Naive B cell (primary cell): ENCODE data around the gene ARHGAP10. TPM values are rescaled to one million over a fixed set of nuclear protein-coding genes. Genes with fewer than 3 reads are reported as not detected.

Experiments
- ATAC-seq, 2 donors: fragments of 150-1000 bp; cut with Tn5 transposase; 2 replicates each; pipeline ENCODE4 v1.10.0; 2021; ENCODE audit warnings: low read depth in 2 of 2, mild to moderate bottlenecking in 2 of 2, moderate library complexity in 2 of 2
- DNase-seq: peaks from one replicate; pipeline ENCODE4 v3.0.0; 2022
- H3K27ac Mint-ChIP-seq, 6 donors: one replicate each; pipeline ENCODE4 v1.8.0; 2020 to 2022; ENCODE audit warnings: mild to moderate bottlenecking in 6 of 6, mixed read lengths in 6 of 6, moderate library complexity in 5 of 6, inconsistent platforms in 2 of 6
- H3K27me3 Mint-ChIP-seq, 3 donors: one replicate each; pipeline ENCODE4 v1.8.0; 2021 to 2022; ENCODE audit warnings: mixed read lengths in 3 of 3, mild to moderate bottlenecking in 1 of 3
- H3K36me3 Mint-ChIP-seq, 2 donors: one replicate each; pipeline ENCODE4 v1.8.0; 2020 to 2022; ENCODE audit warnings: mixed read lengths in 2 of 2, inconsistent platforms in 1 of 2, mild to moderate bottlenecking in 1 of 2
- H3K4me1 Mint-ChIP-seq, 3 donors: one replicate each; pipeline ENCODE4 v1.8.0; 2020 to 2022; ENCODE audit warnings: mixed read lengths in 3 of 3, inconsistent platforms in 1 of 3, mild to moderate bottlenecking in 1 of 3, moderate library complexity in 1 of 3
- H3K4me3 Mint-ChIP-seq, 8 donors: one replicate each; pipeline ENCODE4 v1.8.0; 2020 to 2022; ENCODE audit warnings: mild to moderate bottlenecking in 8 of 8, mixed read lengths in 8 of 8, moderate library complexity in 8 of 8, inconsistent platforms in 2 of 8
- H3K9me3 Mint-ChIP-seq, 7 donors: one replicate each; pipeline ENCODE4 v1.8.0; 2020 to 2022; ENCODE audit warnings: mixed read lengths in 7 of 7, mild to moderate bottlenecking in 5 of 7, inconsistent platforms in 2 of 7, moderate library complexity in 1 of 7
- polyA plus RNA-seq, 6 donors: library from polyadenylated mRNA; unstranded; fragments of 300-500 nt; fragmentation: Illumina TruSeq; gene quantifications; one replicate each; pipeline ENCODE4 v1.2.3, GENCODE V29; 2021; ENCODE audit warnings: low read depth in 6 of 6

ARHGAP10 gene
- polyA plus RNA-seq, 6 donors from 2014 or later = 0.26 TPM; not detected in 5

DNA sequence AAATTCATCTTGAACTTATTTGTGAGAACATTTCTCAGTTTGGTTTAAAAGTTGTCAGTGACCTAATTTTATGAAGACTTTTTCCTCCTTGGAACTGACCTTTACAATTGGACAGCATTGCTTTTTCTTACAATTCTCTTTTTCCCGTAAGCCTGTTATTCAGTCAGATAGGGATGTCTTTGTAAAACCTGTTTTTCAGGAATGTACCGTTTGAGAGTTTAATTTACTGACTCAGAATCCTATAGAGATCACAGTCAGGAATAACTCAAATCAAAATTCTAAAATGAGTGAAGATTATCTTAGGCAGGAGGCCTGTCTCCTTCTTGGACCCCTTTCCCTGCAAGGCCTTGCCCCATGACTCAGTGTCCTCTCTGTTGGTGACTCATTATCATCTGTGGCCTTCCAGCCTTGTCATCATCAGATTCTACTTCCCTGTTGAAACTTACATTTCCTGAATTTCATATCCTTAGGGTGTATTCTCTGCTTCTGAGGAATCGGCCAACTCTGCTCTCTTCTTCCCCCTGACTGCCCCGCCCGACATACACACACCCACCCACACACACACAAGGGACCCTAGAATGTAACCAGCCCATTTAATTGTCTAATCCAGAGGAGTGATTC lies 99.8 kb downstream of the ARHGAP10 start:
- peaks cover 0 to 5% (median 0%) of the 10 kb centered on the region in 7 donors for H3K9me3 Mint-ChIP-seq
- no peak for ATAC-seq
- H3K36me3 Mint-ChIP-seq = no peaks in the 10 kb centered on the region
- no peak for DNase-seq
- no peak overlapping the region for H3K4me3 Mint-ChIP-seq
- H3K27ac Mint-ChIP-seq = no peak overlapping the region
- H3K27me3 Mint-ChIP-seq = peaks cover 0 to 7% (median 0%) of the 10 kb centered on the region in 3 donors
- no peaks in the 10 kb centered on the region for H3K4me1 Mint-ChIP-seq

DNA sequence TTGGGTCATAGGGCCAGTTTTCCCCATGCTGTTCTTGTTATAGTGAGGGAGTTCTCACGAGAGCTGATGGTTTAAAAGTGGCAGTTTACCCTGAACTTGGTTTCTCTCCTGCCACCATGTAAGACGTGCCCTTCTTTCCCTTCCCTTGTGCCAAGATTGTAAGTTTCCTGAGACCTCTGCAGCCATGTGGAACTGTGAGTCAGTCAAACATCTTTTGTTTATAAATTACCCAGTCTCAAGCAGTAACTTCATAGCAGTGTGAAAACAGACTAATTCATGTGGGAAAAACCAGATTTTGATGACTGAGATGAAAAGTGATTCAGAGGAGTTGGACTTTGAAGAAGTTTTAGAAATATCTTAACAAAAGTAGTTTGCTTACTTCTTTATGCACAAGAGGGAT lies 101.4 kb downstream of the ARHGAP10 start:
- Mint-ChIP-seq H3K4me1 (no peaks in the 10 kb centered on the region), H3K4me3 (no peak overlapping the region), H3K27me3 (peaks cover 0 to 7% (median 0%) of the 10 kb centered on the region in 3 donors), H3K9me3 (peaks cover 0 to 5% (median 0%) of the 10 kb centered on the region in 7 donors), H3K36me3 (no peaks in the 10 kb centered on the region), H3K27ac (no peak overlapping the region)
- no peak for DNase-seq
- no peak for ATAC-seq

DNA sequence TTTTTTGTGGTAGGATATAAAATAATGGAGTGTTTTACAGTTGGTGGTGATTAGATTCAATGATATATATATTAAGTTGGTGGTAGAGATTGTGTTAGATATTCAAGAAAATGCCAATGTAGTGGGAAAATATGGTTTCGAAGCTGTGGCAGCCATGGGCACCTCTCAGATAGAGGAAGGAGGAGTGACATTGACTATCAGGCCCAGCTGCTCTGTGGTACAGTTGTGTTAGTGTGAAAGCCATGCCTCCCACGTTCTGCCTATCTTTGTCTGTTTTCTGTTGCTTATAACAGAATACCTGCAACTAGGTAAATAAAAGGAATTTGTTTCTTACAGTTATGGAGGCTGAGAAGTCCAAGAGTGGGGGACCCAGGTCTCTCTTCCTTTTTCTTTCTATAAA lies 101.9 kb downstream of the ARHGAP10 start:
- Mint-ChIP-seq H3K36me3 (no peaks in the 10 kb centered on the region), H3K9me3 (peaks cover 0 to 5% (median 0%) of the 10 kb centered on the region in 7 donors), H3K27me3 (peaks cover 0 to 7% (median 0%) of the 10 kb centered on the region in 3 donors), H3K4me1 (no peaks in the 10 kb centered on the region), H3K4me3 (no peak overlapping the region), H3K27ac (no peak overlapping the region)
- DNase-seq = no peak
- ATAC-seq = no peak

- peak overlapping the region in 1 of 6 donors; percentile 22 for H3K27ac Mint-ChIP-seq
- H3K36me3 Mint-ChIP-seq = no peaks in the 10 kb centered on the region
- H3K4me1 Mint-ChIP-seq = no peaks in the 10 kb centered on the region
- H3K9me3 Mint-ChIP-seq = peaks cover 0 to 5% (median 0%) of the 10 kb centered on the region in 7 donors
- H3K4me3 Mint-ChIP-seq = no peak overlapping the region
- DNase-seq = no peak
- peaks cover 0 to 7% (median 0%) of the 10 kb centered on the region in 3 donors for H3K27me3 Mint-ChIP-seq
- ATAC-seq = no peak
These were observed 102.6 kb downstream of the ARHGAP10 start for GRCh38 chr4:147834480-147834879.

GRCh38 chr4:147836807-147837206 lies 104.9 kb downstream of the ARHGAP10 start:
- DNase-seq (no peak), ATAC-seq (no peak)
- H3K27me3 Mint-ChIP-seq = peaks cover 0 to 5% (median 0%) of the 10 kb centered on the region in 3 donors
- no peaks in the 10 kb centered on the region for H3K4me1 Mint-ChIP-seq
- H3K4me3 Mint-ChIP-seq = no peak overlapping the region
- H3K9me3 Mint-ChIP-seq = peaks cover 0 to 5% (median 0%) of the 10 kb centered on the region in 7 donors
- H3K36me3 Mint-ChIP-seq = no peaks in the 10 kb centered on the region
- no peak overlapping the region for H3K27ac Mint-ChIP-seq

DNA sequence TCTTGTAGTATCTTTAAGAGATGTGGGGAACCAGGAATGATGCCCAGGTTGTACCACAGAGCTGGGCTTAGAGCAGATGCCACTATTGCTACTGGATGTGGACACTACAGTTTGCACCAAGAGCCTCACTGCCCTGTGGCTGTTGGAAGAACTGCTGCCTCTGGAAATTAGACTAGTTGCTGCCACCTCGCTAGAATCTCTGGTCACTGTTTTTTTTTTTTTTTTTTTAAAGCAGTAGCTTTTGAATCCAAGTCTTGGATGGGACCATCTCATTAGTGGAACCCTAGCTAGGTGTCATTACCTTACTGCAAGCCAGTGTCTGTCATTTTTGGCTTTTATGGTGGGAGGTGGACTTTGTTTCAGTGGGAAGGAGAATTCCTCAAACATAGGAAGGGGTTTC lies 105.5 kb downstream of the ARHGAP10 start:
- Mint-ChIP-seq H3K9me3 (peaks cover 0 to 5% (median 0%) of the 10 kb centered on the region in 7 donors), H3K36me3 (no peaks in the 10 kb centered on the region), H3K4me1 (no peaks in the 10 kb centered on the region)

GRCh38 chr4:147837854-147838253 lies 106.0 kb downstream of the ARHGAP10 start:
- no peaks in the 10 kb centered on the region for H3K27me3 Mint-ChIP-seq
- no peaks in the 10 kb centered on the region for H3K36me3 Mint-ChIP-seq
- DNase-seq = no peak
- H3K4me1 Mint-ChIP-seq = no peaks in the 10 kb centered on the region
- H3K27ac Mint-ChIP-seq = no peak overlapping the region
- H3K4me3 Mint-ChIP-seq = no peak overlapping the region
- H3K9me3 Mint-ChIP-seq = peaks cover 0 to 5% (median 0%) of the 10 kb centered on the region in 7 donors
- ATAC-seq = no peak

More for the DNA sequence above, 105.5 kb downstream of the ARHGAP10 start:
- DNase-seq (no peak), ATAC-seq (no peak)
- H3K27ac Mint-ChIP-seq = no peak overlapping the region
- no peak overlapping the region for H3K4me3 Mint-ChIP-seq
- H3K27me3 Mint-ChIP-seq = no peaks in the 10 kb centered on the region

GRCh38 chr4:147839200-147839599 lies 107.3 kb downstream of the ARHGAP10 start:
- no peaks in the 10 kb centered on the region for H3K4me1 Mint-ChIP-seq
- H3K27me3 Mint-ChIP-seq = no peaks in the 10 kb centered on the region
- H3K4me3 Mint-ChIP-seq = no peak overlapping the region
- H3K27ac Mint-ChIP-seq = no peak overlapping the region
- H3K9me3 Mint-ChIP-seq = peaks cover 0 to 5% (median 0%) of the 10 kb centered on the region in 7 donors
- ATAC-seq (no peak), DNase-seq (no peak)
- H3K36me3 Mint-ChIP-seq = no peaks in the 10 kb centered on the region

DNA sequence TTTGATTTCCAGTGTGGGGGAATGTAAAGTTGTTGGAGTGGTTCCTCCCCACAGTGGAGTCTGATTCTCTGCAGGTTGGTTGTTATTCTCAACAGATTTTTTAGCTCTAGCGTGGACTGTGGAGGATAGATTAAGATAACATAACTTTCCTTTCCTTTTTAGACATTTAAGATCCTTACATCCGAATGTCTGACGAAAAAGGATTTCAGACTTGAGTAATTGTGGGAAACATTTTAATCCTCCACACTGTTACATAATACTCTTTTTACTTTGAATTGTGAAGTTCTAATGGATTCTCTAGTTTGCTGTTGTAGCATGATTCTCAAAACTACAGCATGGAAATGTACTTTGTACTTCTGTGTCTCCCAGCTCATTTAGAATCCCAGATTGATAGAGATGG lies 107.8 kb downstream of the ARHGAP10 start:
- Mint-ChIP-seq H3K36me3 (no peaks in the 10 kb centered on the region), H3K4me3 (no peak overlapping the region), H3K27ac (no peak overlapping the region), H3K9me3 (peaks cover 0 to 3% (median 0%) of the 10 kb centered on the region in 7 donors), H3K4me1 (no peaks in the 10 kb centered on the region), H3K27me3 (no peaks in the 10 kb centered on the region)
- no peak for DNase-seq
- no peak for ATAC-seq

- H3K4me1 Mint-ChIP-seq = no peaks in the 10 kb centered on the region
- H3K4me3 Mint-ChIP-seq = no peak overlapping the region
- ATAC-seq = no peak
- no peaks in the 10 kb centered on the region for H3K36me3 Mint-ChIP-seq
- H3K27ac Mint-ChIP-seq = no peak overlapping the region
- no peaks in the 10 kb centered on the region for H3K9me3 Mint-ChIP-seq
- H3K27me3 Mint-ChIP-seq = no peaks in the 10 kb centered on the region
- DNase-seq = no peak
These were observed 109.2 kb downstream of the ARHGAP10 start for GRCh38 chr4:147840838-147841738.

DNA sequence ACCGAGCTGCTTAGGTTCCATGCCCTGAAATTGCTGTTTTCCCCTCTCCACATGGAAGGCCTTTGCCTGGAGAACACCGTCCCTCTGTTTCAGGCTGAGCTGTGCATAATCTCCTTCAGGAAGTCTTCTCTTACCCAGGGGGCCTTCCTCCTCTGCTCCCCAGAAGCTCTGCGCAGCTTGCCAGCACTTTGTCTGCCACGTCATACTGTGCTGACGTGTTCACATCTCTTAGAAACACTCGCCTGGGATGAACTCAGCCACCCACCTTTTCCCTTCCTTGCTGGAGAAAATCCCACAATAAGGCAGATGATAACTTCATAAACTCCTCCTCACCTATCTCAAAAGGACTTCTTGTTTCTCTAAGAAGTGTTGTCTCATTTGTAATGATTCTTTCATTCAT lies 110.7 kb downstream of the ARHGAP10 start:
- no peaks in the 10 kb centered on the region for H3K4me1 Mint-ChIP-seq
- DNase-seq (no peak), ATAC-seq (no peak)
- H3K27ac Mint-ChIP-seq = no peak overlapping the region
- no peak overlapping the region for H3K4me3 Mint-ChIP-seq
- no peaks in the 10 kb centered on the region for H3K27me3 Mint-ChIP-seq
- H3K36me3 Mint-ChIP-seq = no peaks in the 10 kb centered on the region
- H3K9me3 Mint-ChIP-seq = no peaks in the 10 kb centered on the region

GRCh38 chr4:147843162-147843561 lies 111.3 kb downstream of the ARHGAP10 start:
- DNase-seq (no peak), ATAC-seq (no peak)
- Mint-ChIP-seq H3K27ac (no peak overlapping the region), H3K4me3 (no peak overlapping the region), H3K9me3 (no peaks in the 10 kb centered on the region), H3K36me3 (no peaks in the 10 kb centered on the region), H3K4me1 (no peaks in the 10 kb centered on the region), H3K27me3 (no peaks in the 10 kb centered on the region)

DNA sequence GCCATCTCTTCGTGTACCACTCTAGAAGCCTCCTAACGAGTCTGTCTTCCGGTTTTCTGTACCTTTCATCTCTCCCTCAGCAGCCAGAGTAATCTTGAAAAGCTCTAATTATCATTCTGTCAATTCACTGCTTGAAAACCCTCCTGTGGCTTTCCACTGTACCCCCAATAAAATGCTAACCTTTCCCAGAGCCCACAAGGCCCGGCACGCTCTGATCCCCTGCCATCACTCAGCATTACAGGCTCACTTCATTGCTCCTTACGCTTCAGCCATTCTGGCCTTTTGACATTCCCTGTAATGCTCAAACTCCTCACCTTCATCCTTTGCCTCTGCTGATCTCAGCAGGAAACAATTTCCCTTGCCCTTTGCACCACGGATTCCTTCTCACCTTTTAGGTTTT lies 112.9 kb downstream of the ARHGAP10 start:
- Mint-ChIP-seq H3K27ac (no peak overlapping the region), H3K36me3 (no peaks in the 10 kb centered on the region), H3K27me3 (no peaks in the 10 kb centered on the region), H3K4me1 (no peaks in the 10 kb centered on the region), H3K9me3 (peaks cover 0 to 1% (median 0%) of the 10 kb centered on the region in 7 donors), H3K4me3 (no peak overlapping the region)
- ATAC-seq (no peak), DNase-seq (no peak)
